ENCODE data around the gene ALS2.
A peak's percentile ranks its signal among the peaks of the same experiment; 100 is the strongest.

The ALS2 gene

DNA sequence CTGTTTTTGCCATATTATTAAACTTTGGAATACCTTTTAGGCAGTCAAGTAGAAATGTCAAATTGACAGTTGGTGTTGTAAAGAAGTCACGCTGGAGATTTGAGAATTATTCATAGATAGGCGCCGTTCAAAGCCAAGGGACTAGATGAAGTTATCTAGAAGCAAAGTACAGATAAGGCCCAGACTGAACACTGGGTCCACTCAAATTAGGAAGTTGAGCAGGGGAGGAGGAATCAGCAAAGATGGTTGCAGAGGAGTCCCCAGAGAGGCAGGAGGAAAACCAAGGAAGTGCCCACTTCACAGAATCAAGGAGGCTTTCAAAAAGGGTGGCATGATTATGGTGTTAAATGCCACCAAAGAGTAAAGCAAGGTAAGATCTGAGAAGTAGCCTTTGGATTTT is 9.6 kb upstream of the ALS2 start:
- H3K27ac ChIP-seq: no peak overlapping the region
- TF ChIP-seq, protein P1, sequence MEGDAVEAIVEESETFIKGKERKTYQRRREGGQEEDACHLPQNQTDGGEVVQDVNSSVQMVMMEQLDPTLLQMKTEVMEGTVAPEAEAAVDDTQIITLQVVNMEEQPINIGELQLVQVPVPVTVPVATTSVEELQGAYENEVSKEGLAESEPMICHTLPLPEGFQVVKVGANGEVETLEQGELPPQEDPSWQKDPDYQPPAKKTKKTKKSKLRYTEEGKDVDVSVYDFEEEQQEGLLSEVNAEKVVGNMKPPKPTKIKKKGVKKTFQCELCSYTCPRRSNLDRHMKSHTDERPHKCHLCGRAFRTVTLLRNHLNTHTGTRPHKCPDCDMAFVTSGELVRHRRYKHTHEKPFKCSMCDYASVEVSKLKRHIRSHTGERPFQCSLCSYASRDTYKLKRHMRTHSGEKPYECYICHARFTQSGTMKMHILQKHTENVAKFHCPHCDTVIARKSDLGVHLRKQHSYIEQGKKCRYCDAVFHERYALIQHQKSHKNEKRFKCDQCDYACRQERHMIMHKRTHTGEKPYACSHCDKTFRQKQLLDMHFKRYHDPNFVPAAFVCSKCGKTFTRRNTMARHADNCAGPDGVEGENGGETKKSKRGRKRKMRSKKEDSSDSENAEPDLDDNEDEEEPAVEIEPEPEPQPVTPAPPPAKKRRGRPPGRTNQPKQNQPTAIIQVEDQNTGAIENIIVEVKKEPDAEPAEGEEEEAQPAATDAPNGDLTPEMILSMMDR (conservative IDR thresholded peaks at IDR 0.05): no peak

DNA sequence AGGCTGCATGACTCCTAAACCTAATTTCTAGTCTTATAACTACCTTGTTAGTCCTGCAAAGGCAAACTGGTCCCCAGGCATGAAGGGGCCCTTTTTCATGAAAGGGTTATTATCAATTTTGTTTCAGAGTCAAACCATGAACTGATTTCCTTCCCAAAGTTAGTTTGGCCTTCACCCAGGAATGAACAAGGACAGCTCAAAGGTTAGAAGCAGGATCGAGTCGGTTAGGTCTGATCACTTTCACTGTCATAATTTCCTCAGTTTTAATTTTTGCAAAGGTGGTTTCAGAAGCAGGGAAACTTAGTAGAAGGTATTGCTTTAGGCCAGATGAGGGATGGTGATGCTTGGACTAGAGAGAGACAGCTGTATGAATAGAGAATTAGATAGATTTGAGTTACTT is 8.7 kb upstream of the ALS2 start:
- TF ChIP-seq, protein P1 (conservative IDR thresholded peaks at IDR 0.05): no peak
- H3K27ac ChIP-seq: no peak overlapping the region

DNA sequence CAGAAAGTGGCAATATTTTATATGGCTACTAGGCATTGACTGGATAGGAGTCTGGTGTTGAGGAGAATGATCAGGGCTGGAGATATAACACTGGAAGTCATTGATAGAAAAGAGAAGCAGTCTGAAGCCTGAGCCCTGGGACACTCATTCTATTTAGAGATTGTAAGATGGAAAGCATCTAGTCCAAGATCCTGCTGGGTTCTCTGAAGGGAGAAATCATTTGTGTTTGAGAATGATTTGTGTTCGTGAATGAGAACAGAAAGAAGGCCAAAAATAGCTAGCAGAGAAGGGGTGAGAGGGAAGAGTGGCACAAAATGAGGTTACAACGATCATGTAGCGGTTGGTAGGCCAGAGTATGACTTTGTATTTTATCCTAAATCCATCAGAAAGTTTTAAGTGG is 7.6 kb upstream of the ALS2 start:
- TF ChIP-seq, protein P1 (conservative IDR thresholded peaks at IDR 0.05): no peak
- no peak overlapping the region for H3K27ac ChIP-seq

DNA sequence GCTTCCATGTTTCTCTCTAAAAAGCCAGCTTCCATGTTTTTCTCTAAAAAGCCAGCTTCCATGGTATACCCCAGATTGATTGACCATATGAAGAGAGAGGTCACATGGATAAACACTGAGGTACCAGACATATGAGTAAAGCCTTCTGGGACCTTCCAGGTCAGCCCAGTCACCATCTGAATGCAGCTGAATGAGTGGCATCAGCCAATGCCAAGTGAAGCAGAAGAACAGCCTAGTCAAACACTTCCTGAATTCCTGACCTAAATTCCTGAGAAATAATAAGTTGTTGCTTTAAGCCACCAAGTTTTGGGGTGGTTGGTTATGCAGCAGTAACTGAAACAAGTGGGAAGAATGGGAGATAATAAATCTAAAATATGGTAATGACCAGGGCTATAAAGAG is 5.7 kb upstream of the ALS2 start:
- no peak overlapping the region for H3K27ac ChIP-seq

DNA sequence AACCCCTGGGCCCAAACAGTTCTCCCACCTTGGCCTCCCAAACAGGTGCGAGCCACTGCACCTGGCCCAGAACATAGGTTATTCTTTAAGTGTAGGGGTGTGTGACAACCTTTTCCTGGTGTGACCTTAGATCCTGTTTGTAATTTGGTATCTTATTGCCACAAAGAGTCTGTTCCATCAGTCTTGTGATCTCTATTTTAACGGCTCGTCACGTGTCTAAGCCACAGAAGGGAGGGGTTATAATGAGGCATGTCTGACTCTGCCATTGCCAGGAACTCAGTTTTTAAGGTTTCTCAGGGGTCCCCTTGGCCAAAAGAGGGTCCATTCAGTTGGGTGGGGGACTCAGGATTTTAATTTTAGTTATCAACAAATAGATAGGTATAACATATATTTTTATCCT is 4.4 kb upstream of the ALS2 start:
- H3K27ac ChIP-seq: no peak overlapping the region
- TF ChIP-seq, protein P1 (conservative IDR thresholded peaks at IDR 0.05): no peak

More for the DNA sequence above, 5.7 kb upstream of the ALS2 start:
- TF ChIP-seq, protein P1 (conservative IDR thresholded peaks at IDR 0.05): no peak

DNA sequence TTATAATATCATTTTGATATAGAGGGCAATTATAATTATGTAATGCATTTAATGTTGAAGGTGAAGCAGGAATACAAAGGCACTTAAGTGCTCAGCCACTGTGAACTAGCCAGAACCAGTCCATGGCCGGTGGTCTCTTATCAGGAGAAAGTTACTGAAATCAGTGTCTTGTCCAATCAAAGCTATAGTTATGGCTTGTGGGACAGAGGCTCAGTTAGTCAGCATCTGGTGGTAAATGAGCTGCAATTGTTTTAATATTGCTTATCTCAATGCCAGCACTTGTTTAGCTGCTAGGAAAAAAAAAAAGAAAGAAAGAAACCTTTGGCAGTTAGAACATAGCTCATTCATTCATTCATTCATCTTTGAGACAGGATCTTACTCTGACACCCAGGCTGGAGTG is 3.8 kb upstream of the ALS2 start:
- TF ChIP-seq, protein P1 (conservative IDR thresholded peaks at IDR 0.05): no peak
- no peak overlapping the region for H3K27ac ChIP-seq

DNA sequence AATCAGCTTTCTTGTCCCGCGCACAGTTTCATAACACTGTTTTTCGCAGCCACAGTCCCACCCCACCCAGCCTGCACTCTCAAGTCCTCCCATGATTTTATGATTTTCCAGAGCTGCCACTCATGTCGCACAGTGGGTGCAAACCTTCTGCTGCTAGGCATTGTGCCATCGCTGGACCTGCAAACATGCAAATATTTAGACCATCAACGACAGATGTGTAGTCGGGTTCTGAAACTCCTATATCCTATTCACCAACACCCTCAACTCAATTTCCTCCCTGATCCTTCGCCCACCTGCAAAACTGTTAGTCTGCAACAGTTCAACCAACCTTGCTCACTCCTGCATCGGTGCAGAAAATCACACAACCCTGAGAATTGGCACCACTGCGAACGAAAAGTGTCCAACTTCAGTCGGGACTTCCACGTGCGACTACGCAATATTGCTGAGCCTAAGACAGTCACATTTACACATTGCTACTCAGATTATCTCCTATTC is 871 bp upstream of the ALS2 start:
- peak overlapping the region; percentile 84 for H3K27ac ChIP-seq
- TF ChIP-seq, protein P1 (conservative IDR thresholded peaks at IDR 0.05): no peak

All from VCaP (cell line).